Breast epithelium (tissue), 4 donors: ENCODE results near the gene SPTB. TPM values are rescaled to one million over a fixed set of nuclear protein-coding genes. Genes with fewer than 3 reads are reported as not detected.

Experiments used
- DNase-seq, 2 donors: peaks; one replicate each; pipeline ENCODE4 v3.0.0-alpha.2; 2019; ENCODE audit warnings: low spot score in 2 of 2
- H3K27ac ChIP-seq, 2 donors: fragments of 200-600 bp; sonication (generic) in 1 of 2; one replicate each; pipeline ENCODE4 v1.5.1; 2016 to 2019; ENCODE audit warnings: mild to moderate bottlenecking in 1 of 2
- H3K27me3 ChIP-seq, 2 donors: fragments of 200-600 bp; sonication (generic) in 1 of 2; one replicate each; pipeline versions ENCODE4 v1.5.1 to v1.6.0; 2017 to 2019; ENCODE audit warnings: control low read depth in 1 of 2, mild to moderate bottlenecking in 1 of 2
- H3K36me3 ChIP-seq: fragments of 200-600 bp; one replicate; pipeline ENCODE4 v1.5.1; 2019
- H3K4me1 ChIP-seq, 2 donors: fragments of 200-600 bp; sonication (generic); one replicate each; pipeline ENCODE4 v1.5.1; 2016 to 2019; ENCODE audit warnings: control low read depth in 1 of 2
- H3K4me3 ChIP-seq, 3 donors: fragments of 200-600 bp; sonication (generic); 1 replicate in 2 of 3; 2 replicates in 1 of 3; pipeline ENCODE4 v1.5.1; 2016 to 2019; ENCODE audit warnings: mild to moderate bottlenecking in 3 of 3, moderate library complexity in 2 of 3
- H3K9me3 ChIP-seq, 2 donors: fragments of 200-600 bp; sonication (generic) in 1 of 2; one replicate each; pipeline ENCODE4 v1.5.1; 2016 to 2019; ENCODE audit warnings: control low read depth in 1 of 2
- POLR2A ChIP-seq: fragments of 450-650 bp; IDR thresholded peaks from one replicate; pipeline ENCODE4 v1.6.1; 2016; ENCODE audit warnings: antibody characterized with exemption, mild to moderate bottlenecking, moderate library complexity
- POLR2AphosphoS5 ChIP-seq, 3 donors: sonication (generic); formaldehyde crosslinking; IDR thresholded peaks; one replicate each; pipeline ENCODE4 v1.6.1; 2017; ENCODE audit warnings: antibody characterized with exemption in 3 of 3
- intact Hi-C: fragments of 100-400 bp; cut with DNase I; formaldehyde crosslinking; loops from one replicate; pipeline ENCODE4 v1.15.1; 2023; ENCODE audit warnings: low total_unique reads
- total RNA-seq, 3 donors: library from RNA; depleted of rRNA; stranded (reverse); fragments of >200 nt; gene quantifications; one replicate each; pipeline ENCODE4 v1.1.0, GENCODE V29; 2016
- TF ChIP-seq, protein P1 (sequence below), 3 donors: fragments of 450-650 bp; IDR thresholded peaks; one replicate each; pipeline ENCODE4 v1.5.1; 2016 to 2017; ENCODE audit warnings: antibody characterized with exemption in 3 of 3, mild to moderate bottlenecking in 3 of 3, moderate library complexity in 3 of 3

SPTB gene
- total RNA-seq, 3 donors from 2014 or later = 0.88 to 2.6 (median 2.1) TPM

- Histone ChIP-seq H3K27ac (no peak overlapping the region), H3K27me3 (no peaks in the 10 kb centered on the region), H3K9me3 (no peaks in the 10 kb centered on the region), H3K4me1 (no peaks in the 10 kb centered on the region), H3K36me3 (no peaks in the 10 kb centered on the region), H3K4me3 (no peak overlapping the region)
- TF ChIP-seq, protein P1, sequence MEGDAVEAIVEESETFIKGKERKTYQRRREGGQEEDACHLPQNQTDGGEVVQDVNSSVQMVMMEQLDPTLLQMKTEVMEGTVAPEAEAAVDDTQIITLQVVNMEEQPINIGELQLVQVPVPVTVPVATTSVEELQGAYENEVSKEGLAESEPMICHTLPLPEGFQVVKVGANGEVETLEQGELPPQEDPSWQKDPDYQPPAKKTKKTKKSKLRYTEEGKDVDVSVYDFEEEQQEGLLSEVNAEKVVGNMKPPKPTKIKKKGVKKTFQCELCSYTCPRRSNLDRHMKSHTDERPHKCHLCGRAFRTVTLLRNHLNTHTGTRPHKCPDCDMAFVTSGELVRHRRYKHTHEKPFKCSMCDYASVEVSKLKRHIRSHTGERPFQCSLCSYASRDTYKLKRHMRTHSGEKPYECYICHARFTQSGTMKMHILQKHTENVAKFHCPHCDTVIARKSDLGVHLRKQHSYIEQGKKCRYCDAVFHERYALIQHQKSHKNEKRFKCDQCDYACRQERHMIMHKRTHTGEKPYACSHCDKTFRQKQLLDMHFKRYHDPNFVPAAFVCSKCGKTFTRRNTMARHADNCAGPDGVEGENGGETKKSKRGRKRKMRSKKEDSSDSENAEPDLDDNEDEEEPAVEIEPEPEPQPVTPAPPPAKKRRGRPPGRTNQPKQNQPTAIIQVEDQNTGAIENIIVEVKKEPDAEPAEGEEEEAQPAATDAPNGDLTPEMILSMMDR (IDR thresholded peaks at IDR 0.05) = no peak
- TF ChIP-seq POLR2A = no peak
- intact Hi-C loops = no loop called here
- no peak for DNase-seq
These were observed 9.6 kb upstream of the SPTB start for GRCh38 chr14:64889352-64889751.

GRCh38 chr14:64885559-64885958 is 5.9 kb upstream of the SPTB start:
- Histone ChIP-seq H3K4me1 (no peaks in the 10 kb centered on the region), H3K4me3 (no peak overlapping the region), H3K27ac (no peak overlapping the region), H3K27me3 (no peaks in the 10 kb centered on the region), H3K36me3 (no peaks in the 10 kb centered on the region), H3K9me3 (no peaks in the 10 kb centered on the region)
- intact Hi-C loops = no loop called here
- DNase-seq = no peak
- TF ChIP-seq POLR2AphosphoS5 (IDR thresholded peaks at IDR 0.05) (no peak), POLR2A (no peak)
- TF ChIP-seq, protein P1 (IDR thresholded peaks at IDR 0.05) = no peak

- peaks cover 0 to 10% of the 10 kb centered on the region in 2 donors for H3K27me3 ChIP-seq
- no peaks in the 10 kb centered on the region for H3K9me3 ChIP-seq
- DNase-seq = no peak
- no peak overlapping the region for H3K27ac ChIP-seq
- H3K36me3 ChIP-seq = no peaks in the 10 kb centered on the region
- H3K4me1 ChIP-seq = no peaks in the 10 kb centered on the region
- intact Hi-C loops = no loop called here
- H3K4me3 ChIP-seq = peak overlapping the region; percentile 46 to 82 (median 65)
- TF ChIP-seq, protein P1 (IDR thresholded peaks at IDR 0.05) = no peak
- TF ChIP-seq POLR2AphosphoS5 (IDR thresholded peaks at IDR 0.05) = no peak
- no peak for TF ChIP-seq POLR2A
These were observed 764 bp upstream of the SPTB start for GRCh38 chr14:64880221-64881121.

GRCh38 chr14:64878837-64879634 is 671 bp downstream of the SPTB start:
- Histone ChIP-seq H3K36me3 (no peaks in the 10 kb centered on the region), H3K9me3 (no peaks in the 10 kb centered on the region), H3K4me1 (no peaks in the 10 kb centered on the region), H3K27ac (no peak overlapping the region), H3K27me3 (peaks cover 0 to 10% of the 10 kb centered on the region in 2 donors), H3K4me3 (peak overlapping the region; percentile 46 to 82 (median 65))
- DNase-seq = no peak
- intact Hi-C loops = no loop called here
- no peak for TF ChIP-seq POLR2A
- no peak for TF ChIP-seq POLR2AphosphoS5 (IDR thresholded peaks at IDR 0.05)
- TF ChIP-seq, protein P1 (IDR thresholded peaks at IDR 0.05) = no peak

GRCh38 chr14:64877846-64878245 is 1.9 kb downstream of the SPTB start:
- TF ChIP-seq POLR2A (no peak), POLR2AphosphoS5 (IDR thresholded peaks at IDR 0.05) (no peak)
- TF ChIP-seq, protein P1 (IDR thresholded peaks at IDR 0.05) = no peak
- H3K36me3 ChIP-seq = no peaks in the 10 kb centered on the region
- H3K27me3 ChIP-seq = peaks cover 0 to 10% of the 10 kb centered on the region in 2 donors
- no peak for DNase-seq
- no peak overlapping the region for H3K27ac ChIP-seq
- no peaks in the 10 kb centered on the region for H3K4me1 ChIP-seq
- intact Hi-C loops = no loop called here
- no peak overlapping the region for H3K4me3 ChIP-seq
- no peaks in the 10 kb centered on the region for H3K9me3 ChIP-seq
